GM10248 (cell line): ENCODE results near the gene PNKP.

Experiments used
- CTCF ChIA-PET: fragments of 300-600 bp; sonication (Branson Sonifier 250); formaldehyde crosslinking; extraction: SDS; loops from one replicate; lab custom pipeline; 2021; ENCODE audit warnings: antibody characterized with exemption; lab: Yijun Ruan, JAX
- POLR2A ChIA-PET: fragments of 350-650 bp; sonication (Branson Sonifier 250); formaldehyde crosslinking; extraction: SDS; loops from one replicate; lab custom pipeline; 2020; ENCODE audit warnings: antibody characterized with exemption; lab: Yijun Ruan, JAX
- DNase-seq: peaks from one replicate; pipeline ENCODE4 v3.0.0; 2012; ENCODE audit errors: extremely low spot score
- TF ChIP-seq, protein P1 (sequence below): IDR thresholded peaks from 2 replicates; pipeline ENCODE4 v1.5.1; 2012; ENCODE audit warnings: mild to moderate bottlenecking, low read depth; ENCODE audit errors: extremely low read depth, missing control alignments, control extremely low read depth

PNKP gene

DNA sequence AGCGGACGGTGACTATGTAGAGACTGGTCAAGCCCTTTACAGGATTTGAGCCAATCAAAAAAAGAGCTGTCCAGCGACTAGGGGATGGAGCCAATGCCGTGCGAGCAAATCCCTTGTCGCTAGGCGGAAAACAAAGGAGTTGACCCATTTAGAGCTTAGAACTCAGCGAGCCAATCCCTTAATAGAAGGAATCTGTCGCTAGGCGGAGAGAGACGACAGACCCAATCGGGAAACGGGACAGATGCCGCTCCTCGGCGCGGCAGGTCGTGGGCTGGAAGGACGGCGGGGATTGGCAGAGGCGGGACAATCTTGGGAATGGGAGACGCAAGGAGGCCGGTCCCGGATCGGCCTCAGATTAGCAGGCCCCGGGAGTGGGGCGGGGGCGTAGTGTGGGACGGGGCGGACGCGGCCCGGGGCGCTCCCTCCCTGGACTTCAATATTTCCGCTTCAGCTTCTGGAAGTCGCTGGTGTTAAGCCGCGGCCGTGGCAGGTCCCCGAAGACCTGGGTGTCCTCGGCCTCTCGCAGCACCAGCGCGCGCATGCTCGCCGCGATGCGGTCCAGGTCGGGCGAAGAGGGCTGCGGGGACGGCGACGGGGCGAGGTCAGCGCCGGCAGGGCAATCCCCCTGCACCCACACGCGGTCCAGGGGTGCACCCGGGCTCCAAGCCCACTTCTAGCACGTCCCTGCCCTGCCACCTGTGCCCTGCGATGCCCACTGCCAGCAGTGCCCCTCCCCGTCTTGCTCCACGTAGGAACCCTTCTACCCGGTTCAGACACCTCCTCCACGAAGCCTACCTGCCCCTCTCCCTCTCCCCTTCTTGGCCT is 2.3 kb upstream of the PNKP start:
- peak; percentile 89 for DNase-seq
- ChIA-PET POLR2A (interaction anchor here (0.6 to 1.3 kb wide), 8 partner anchors 11 to 485 kb away, joined by 3 to 11 read pairs (median 4); partner anchors contain the start of genes ATF5 and PTOV1), CTCF (interaction anchor here (0.9 to 1.3 kb wide), 2 partner anchors 189 to 193 kb away, joined by 3 to 4 read pairs; partner anchors contain the start of gene PRMT1)
- TF ChIP-seq, protein P1, sequence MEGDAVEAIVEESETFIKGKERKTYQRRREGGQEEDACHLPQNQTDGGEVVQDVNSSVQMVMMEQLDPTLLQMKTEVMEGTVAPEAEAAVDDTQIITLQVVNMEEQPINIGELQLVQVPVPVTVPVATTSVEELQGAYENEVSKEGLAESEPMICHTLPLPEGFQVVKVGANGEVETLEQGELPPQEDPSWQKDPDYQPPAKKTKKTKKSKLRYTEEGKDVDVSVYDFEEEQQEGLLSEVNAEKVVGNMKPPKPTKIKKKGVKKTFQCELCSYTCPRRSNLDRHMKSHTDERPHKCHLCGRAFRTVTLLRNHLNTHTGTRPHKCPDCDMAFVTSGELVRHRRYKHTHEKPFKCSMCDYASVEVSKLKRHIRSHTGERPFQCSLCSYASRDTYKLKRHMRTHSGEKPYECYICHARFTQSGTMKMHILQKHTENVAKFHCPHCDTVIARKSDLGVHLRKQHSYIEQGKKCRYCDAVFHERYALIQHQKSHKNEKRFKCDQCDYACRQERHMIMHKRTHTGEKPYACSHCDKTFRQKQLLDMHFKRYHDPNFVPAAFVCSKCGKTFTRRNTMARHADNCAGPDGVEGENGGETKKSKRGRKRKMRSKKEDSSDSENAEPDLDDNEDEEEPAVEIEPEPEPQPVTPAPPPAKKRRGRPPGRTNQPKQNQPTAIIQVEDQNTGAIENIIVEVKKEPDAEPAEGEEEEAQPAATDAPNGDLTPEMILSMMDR, result no peak

GRCh38 chr19:49869009-49869483 is 1.7 kb upstream of the PNKP start:
- TF ChIP-seq, protein P1, result no peak
- CTCF ChIA-PET, result interaction anchor here (0.9 to 1.3 kb wide), 2 partner anchors 188 to 192 kb away, joined by 3 to 4 read pairs; partner anchors contain the start of gene PRMT1
- no peak for DNase-seq
- POLR2A ChIA-PET, result interaction anchor here (0.6 to 1.3 kb wide), 8 partner anchors 10 to 484 kb away, joined by 3 to 11 read pairs (median 4); partner anchors contain the start of genes ATF5 and PTOV1

GRCh38 chr19:49864890-49865289 is 2.5 kb downstream of the PNKP start:
- CTCF ChIA-PET, result no interaction called here
- TF ChIP-seq, protein P1, result no peak
- DNase-seq, result no peak
- POLR2A ChIA-PET, result no interaction called here

DNA sequence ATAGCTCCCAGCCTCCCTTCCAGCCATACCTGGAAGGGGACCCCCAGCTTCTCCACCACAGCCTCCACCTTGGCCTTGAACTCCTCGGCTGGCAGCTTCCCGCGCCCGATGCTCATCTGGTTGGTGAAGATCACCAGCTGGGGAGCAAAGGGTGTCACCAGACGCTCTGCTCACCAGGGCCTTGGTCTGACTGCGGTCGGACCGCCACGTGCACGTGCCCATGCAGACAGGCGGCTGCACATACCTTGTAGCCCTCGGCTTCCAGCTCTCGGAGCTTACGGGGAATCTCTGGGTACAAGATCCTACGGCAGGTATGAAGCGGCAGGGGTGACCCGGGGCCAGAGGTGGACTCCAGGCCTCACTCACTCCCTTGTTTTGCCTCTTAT is 3.4 kb downstream of the PNKP start:
- no peak for DNase-seq
- TF ChIP-seq, protein P1, result no peak
- ChIA-PET POLR2A (no interaction called here), CTCF (interaction anchor here (1.1 kb wide), 1 partner anchor 13 kb away, joined by 3 read pairs; no protein-coding TSS in a partner anchor)

GRCh38 chr19:49863254-49863934 is 4.0 kb downstream of the PNKP start:
- no peak for DNase-seq
- TF ChIP-seq, protein P1, result no peak
- POLR2A ChIA-PET, result no interaction called here
- CTCF ChIA-PET, result interaction anchor here (1.1 kb wide), 1 partner anchor 13 kb away, joined by 3 read pairs; no protein-coding TSS in a partner anchor

GRCh38 chr19:49862391-49863253 is 4.8 kb downstream of the PNKP start:
- CTCF ChIA-PET, result interaction anchor here (0.9 to 1.1 kb wide), 2 partner anchors 12 kb away, joined by 3 read pairs; partner anchors contain the start of gene PTOV1
- no peak for DNase-seq
- TF ChIP-seq, protein P1, result peak; percentile 6
- POLR2A ChIA-PET, result interaction anchor here (0.5 kb wide), 1 partner anchor 15 kb away, joined by 3 read pairs; the partner anchor contains the start of genes AKT1S1 and TBC1D17
